ENCODE results near the gene RTKN2.

Gene RTKN2

GRCh38 chr10:62261666-62262065 lies 7.0 kb downstream of the RTKN2 start:
- H3K9me2 ChIP-seq (replicated peaks; ENCODE audit: control insufficient read depth, low read length), result no peaks in the 10 kb centered on the region
- H3F3A ChIP-seq (ENCODE audit: control insufficient read depth, insufficient read depth), result peaks cover 6% of the 10 kb centered on the region; the same call in 1 of the 2 replicates
- TF ChIP-seq EZH2phosphoT487 (IDR thresholded peaks at IDR 0.05; ENCODE audit: borderline replicate concordance, low read length), result no peak
- no peak for TF ChIP-seq CTCF (IDR thresholded peaks at IDR 0.05; ENCODE audit: low read depth, low read length, poor library complexity, severe bottlenecking)
- peaks cover 24% of the 10 kb centered on the region for H3K4me1 ChIP-seq (ENCODE audit: control insufficient read depth, low read length)
- H4K20me1 ChIP-seq (ENCODE audit: control insufficient read depth, insufficient read depth, low read depth, low read length), result no peaks in the 10 kb centered on the region
- H3K79me2 ChIP-seq (ENCODE audit: control insufficient read depth, low read length), result peaks cover 37% of the 10 kb centered on the region
- H3K4me3 ChIP-seq (ENCODE audit: low read length), result no peak overlapping the region
- no peaks in the 10 kb centered on the region for H3K27me3 ChIP-seq (ENCODE audit: control insufficient read depth, low read length)
- H3K4me2 ChIP-seq (ENCODE audit: low read length), result no peak overlapping the region
- H3K9me3 ChIP-seq (ENCODE audit: control insufficient read depth, insufficient read depth, low read length), result no peaks in the 10 kb centered on the region
- no peak overlapping the region for H3K27ac ChIP-seq (ENCODE audit: low read depth, low read length)
- H3K36me3 ChIP-seq (ENCODE audit: control insufficient read depth, low read length), result peaks cover 49% of the 10 kb centered on the region

- no peak for TF ChIP-seq CTCF (IDR thresholded peaks at IDR 0.05; ENCODE audit: low read depth, low read length, poor library complexity, severe bottlenecking)
- no peak for TF ChIP-seq EZH2phosphoT487 (IDR thresholded peaks at IDR 0.05; ENCODE audit: borderline replicate concordance, low read length)
- peaks cover 9% of the 10 kb centered on the region for H3K4me1 ChIP-seq (ENCODE audit: control insufficient read depth, low read length)
- no peaks in the 10 kb centered on the region for H3K27me3 ChIP-seq (ENCODE audit: control insufficient read depth, low read length)
- H4K20me1 ChIP-seq (ENCODE audit: control insufficient read depth, insufficient read depth, low read depth, low read length), result no peaks in the 10 kb centered on the region
- H3K4me3 ChIP-seq (ENCODE audit: low read length), result no peak overlapping the region
- H3K79me2 ChIP-seq (ENCODE audit: control insufficient read depth, low read length), result peaks cover 22% of the 10 kb centered on the region
- H3K36me3 ChIP-seq (ENCODE audit: control insufficient read depth, low read length), result peaks cover 45% of the 10 kb centered on the region
- H3F3A ChIP-seq (ENCODE audit: control insufficient read depth, insufficient read depth), result peaks cover under 1% of the 10 kb centered on the region; the same call in 1 of the 2 replicates
- no peaks in the 10 kb centered on the region for H3K9me2 ChIP-seq (replicated peaks; ENCODE audit: control insufficient read depth, low read length)
- H3K9me3 ChIP-seq (ENCODE audit: control insufficient read depth, insufficient read depth, low read length), result no peaks in the 10 kb centered on the region
- no peak overlapping the region for H3K27ac ChIP-seq (ENCODE audit: low read depth, low read length)
- no peak overlapping the region for H3K4me2 ChIP-seq (ENCODE audit: low read length)
These were observed 8.6 kb downstream of the RTKN2 start for GRCh38 chr10:62259998-62260397.

- no peak overlapping the region for H3K27ac ChIP-seq (ENCODE audit: low read depth, low read length)
- H3K27me3 ChIP-seq (ENCODE audit: control insufficient read depth, low read length), result no peaks in the 10 kb centered on the region
- H3K9me2 ChIP-seq (replicated peaks; ENCODE audit: control insufficient read depth, low read length), result no peaks in the 10 kb centered on the region
- peaks cover 4% of the 10 kb centered on the region for H3K4me1 ChIP-seq (ENCODE audit: control insufficient read depth, low read length)
- H3K79me2 ChIP-seq (ENCODE audit: control insufficient read depth, low read length), result peaks cover 17% of the 10 kb centered on the region
- no peaks in the 10 kb centered on the region for H3K9me3 ChIP-seq (ENCODE audit: control insufficient read depth, insufficient read depth, low read length)
- no peaks in the 10 kb centered on the region for H4K20me1 ChIP-seq (ENCODE audit: control insufficient read depth, insufficient read depth, low read depth, low read length)
- H3K36me3 ChIP-seq (ENCODE audit: control insufficient read depth, low read length), result peaks cover 43% of the 10 kb centered on the region
- TF ChIP-seq CTCF (IDR thresholded peaks at IDR 0.05; ENCODE audit: low read depth, low read length, poor library complexity, severe bottlenecking), result no peak
- TF ChIP-seq EZH2phosphoT487 (IDR thresholded peaks at IDR 0.05; ENCODE audit: borderline replicate concordance, low read length), result no peak
- no peak overlapping the region for H3K4me3 ChIP-seq (ENCODE audit: low read length)
- H3K4me2 ChIP-seq (ENCODE audit: low read length), result no peak overlapping the region
- H3F3A ChIP-seq (ENCODE audit: control insufficient read depth, insufficient read depth), result no peaks in the 10 kb centered on the region
These were observed 9.2 kb downstream of the RTKN2 start for GRCh38 chr10:62259456-62259855.
